ENCODE data around the gene DNPEP.

GRCh38 chr2:219418155-219419011 lies 30.7 kb upstream of the DNPEP start, which contains the start of gene DES:
- no peak for TF ChIP-seq CTCF (conservative IDR thresholded peaks at IDR 0.05; ENCODE audit: low read depth, low read length)
- no peak for TF ChIP-seq EZH2 (IDR thresholded peaks at IDR 0.05; ENCODE audit: borderline replicate concordance, low read depth, low read length, poor library complexity, severe bottlenecking)

All from A673 (cell line).